ENCODE results near the gene STPG2. TPM values are rescaled to one million over a fixed set of nuclear protein-coding genes. Genes with fewer than 3 reads are reported as not detected.

STPG2 gene
- total and polyA plus RNA-seq, 2 of the 8 experiments (the other 6 are each of a cell fraction or from before 2014, with no cell fraction given): 0.03 TPM; not detected in 1

- H2BK5ac ChIP-seq (ENCODE audit: low read depth, low read length): no peak overlapping the region
- no peaks in the 10 kb centered on the region for H3K79me1 ChIP-seq (ENCODE audit: low read depth, low read length)
- DNase-seq (ENCODE audit: low read depth in 1 of 2, low spot score in 2 of 2) (no peak), FAIRE-seq (no peak)
- H2BK120ac ChIP-seq (replicated peaks; ENCODE audit: low read depth, low read length): no peak overlapping the region
- no peak overlapping the region for H4K5ac ChIP-seq (ENCODE audit: insufficient read length, low read depth, low read length)
- ChIA-PET POLR2A (ENCODE audit: partially characterized antibody) (no interaction called here), CTCF (ENCODE audit: partially characterized antibody) (interaction anchor here (1.1 kb wide), 1 partner anchor 31 kb away, joined by 3 read pairs; no protein-coding TSS in a partner anchor)
- no peak overlapping the region for H3K56ac ChIP-seq (replicated peaks; ENCODE audit: insufficient read length, low read depth, low read length)
- no peak overlapping the region for H4K91ac ChIP-seq (replicated peaks; ENCODE audit: insufficient read length, low read length)
- H3K18ac ChIP-seq (ENCODE audit: extremely low read depth, low read length): no peak overlapping the region; the same call in 1 of the 2 replicates
- H3K4me1 ChIP-seq (replicated peaks in 1 of 4; ENCODE audit: control insufficient read depth in 3 of 4, insufficient read depth in 4 of 4, low read length in 3 of 4): no peaks in the 10 kb centered on the region
- H3K9me3 ChIP-seq (ENCODE audit: insufficient read depth in 2 of 2, low read depth in 1 of 2, low read length in 1 of 2): no peaks in the 10 kb centered on the region
- no peaks in the 10 kb centered on the region for H3K27me3 ChIP-seq (replicated peaks in 1 of 4; ENCODE audit: control insufficient read depth in 3 of 4, extremely low read depth in 1 of 4, insufficient read depth in 3 of 4, low read length in 3 of 4)
- no peak overlapping the region for H3K14ac ChIP-seq (ENCODE audit: insufficient read length)
- H3K4me3 ChIP-seq (ENCODE audit: extremely low read depth in 1 of 4, insufficient read depth in 2 of 4, low read depth in 3 of 4, low read length in 4 of 4): no peak overlapping the region
- no peak overlapping the region for H2BK20ac ChIP-seq (ENCODE audit: low read length)
- H2BK12ac ChIP-seq (ENCODE audit: low read depth, low read length): no peak overlapping the region
- TF ChIP-seq RNF2 (IDR thresholded peaks at IDR 0.05; ENCODE audit: borderline replicate concordance, low read depth, low read length, missing control alignments, poor library complexity, severe bottlenecking) (no peak), CHD2 (IDR thresholded peaks at IDR 0.05; ENCODE audit: low read length) (no peak), TCF12 (IDR thresholded peaks at IDR 0.05; ENCODE audit: low read depth, low read length) (no peak)
- no peak overlapping the region for H3K27ac ChIP-seq (ENCODE audit: low read depth, low read length)
- 78% methylated on average over 1 of the region's 1 CpG; no CpG with 5 or more reads in 1 of the 2 experiments for whole genome bisulfite sequencing, 2 experiments (ENCODE audit: extremely low coverage in 1 of 2, insufficient coverage in 1 of 2, insufficient read length in 1 of 2, insufficient replicate concordance in 2 of 2, low coverage in 1 of 2, low lambda C conversion rate in 2 of 2, missing lambda C conversion rate in 1 of 2)
- no peak overlapping the region for H2BK15ac ChIP-seq (ENCODE audit: low read length)
- H3K36me3 ChIP-seq (ENCODE audit: control insufficient read depth in 2 of 4, insufficient read depth in 4 of 4, low read length in 3 of 4): no peaks in the 10 kb centered on the region
- no peaks in the 10 kb centered on the region for H3K23me2 ChIP-seq (ENCODE audit: low read depth, low read length)
- no peak overlapping the region for H3K4ac ChIP-seq (replicated peaks; ENCODE audit: insufficient read length, low read depth, low read length)
- H3K23ac ChIP-seq (ENCODE audit: insufficient read length): no peak overlapping the region
- no peaks in the 10 kb centered on the region for H3K79me2 ChIP-seq (ENCODE audit: control insufficient read depth in 1 of 2, insufficient read depth in 2 of 2, low read length in 2 of 2)
- no peak overlapping the region for H3K4me2 ChIP-seq (ENCODE audit: insufficient read depth in 1 of 2, low read depth in 2 of 2, low read length in 2 of 2)
- no peak overlapping the region for H3K9ac ChIP-seq (replicated peaks in 1 of 4; ENCODE audit: extremely low read depth in 1 of 4, low read depth in 3 of 4, low read length in 3 of 4)
- no peak overlapping the region for H4K8ac ChIP-seq (ENCODE audit: extremely low read depth, insufficient read depth, low read length)
- 0 out of 2 replicates have a peak overlapping the region, but pooled peaks have one; percentile 3 for H2AFZ ChIP-seq (ENCODE audit: low read length)
- no peak overlapping the region for H2AK5ac ChIP-seq (ENCODE audit: low read depth, low read length)
- no peaks in the 10 kb centered on the region for H4K20me1 ChIP-seq (replicated peaks in 1 of 2; ENCODE audit: control insufficient read depth in 1 of 2, insufficient read depth in 2 of 2, low read length in 2 of 2)
Measured at GRCh38 chr4:97530676-97531075, 612.6 kb downstream of the STPG2 start.

Measured in H1 (cell line).